Kidney tubule cell (primary cell): ENCODE data around the gene SZRD1.
A peak's percentile ranks its signal among the peaks of the same experiment; 100 is the strongest.

ENCODE experiments used
- DNase-seq: peaks from one replicate; pipeline ENCODE4 v3.0.0-alpha.2; 2018; ENCODE audit warnings: low spot score

Gene SZRD1

GRCh38 chr1:16367258-16367967 lies 371 bp downstream of the SZRD1 start:
- peak; percentile 87 for DNase-seq

GRCh38 chr1:16367968-16368890 lies 1.2 kb downstream of the SZRD1 start:
- DNase-seq: no peak

GRCh38 chr1:16369821-16370220 lies 2.8 kb downstream of the SZRD1 start:
- DNase-seq: no peak

- DNase-seq: peak; percentile 37
These were observed 4.7 kb downstream of the SZRD1 start for GRCh38 chr1:16371725-16372124.

- peak; percentile 30 for DNase-seq
These were observed 5.7 kb downstream of the SZRD1 start for GRCh38 chr1:16372535-16373285.

- DNase-seq: no peak
These were observed 7.2 kb downstream of the SZRD1 start for GRCh38 chr1:16374266-16374665.

GRCh38 chr1:16375521-16376340 lies 8.7 kb downstream of the SZRD1 start:
- DNase-seq: no peak

GRCh38 chr1:16376971-16377370 lies 9.9 kb downstream of the SZRD1 start:
- DNase-seq: no peak

- DNase-seq: no peak
These were observed 11.4 kb downstream of the SZRD1 start for GRCh38 chr1:16378443-16378842.

- DNase-seq: no peak
These were observed 13.8 kb downstream of the SZRD1 start for GRCh38 chr1:16380868-16381267.

GRCh38 chr1:16383888-16384287 lies 16.8 kb downstream of the SZRD1 start:
- DNase-seq: no peak

- DNase-seq: no peak
These were observed 18.8 kb downstream of the SZRD1 start for GRCh38 chr1:16385659-16386453.

- DNase-seq: peak; percentile 86
These were observed 19.5 kb downstream of the SZRD1 start for GRCh38 chr1:16386454-16387113.

GRCh38 chr1:16387201-16388188 lies 20.5 kb downstream of the SZRD1 start:
- no peak for DNase-seq

GRCh38 chr1:16391411-16391810 lies 24.4 kb downstream of the SZRD1 start:
- no peak for DNase-seq

- no peak for DNase-seq
These were observed 25.9 kb downstream of the SZRD1 start for GRCh38 chr1:16392740-16393569.

- no peak for DNase-seq
These were observed 26.8 kb downstream of the SZRD1 start for GRCh38 chr1:16393570-16394521.
